Esophagus muscularis mucosa (tissue), 4 donors: ENCODE results near the gene CACNG7. TPM values are rescaled to one million over a fixed set of nuclear protein-coding genes. Genes with fewer than 3 reads are reported as not detected.

ENCODE experiments used
- DNase-seq: peaks from one replicate; pipeline ENCODE4 v3.0.0-alpha.2; 2017; ENCODE audit errors: extremely low spot score
- H3K27ac ChIP-seq, 4 donors: fragments of 200-600 bp; sonication (generic); replicated peaks in 1 of 4; 1 replicate in 3 of 4; 2 replicates in 1 of 4; pipeline ENCODE4 v1.5.1; 2016 to 2019; ENCODE audit warnings: mild to moderate bottlenecking in 1 of 4
- H3K27me3 ChIP-seq, 4 donors: fragments of 200-600 bp; sonication (generic); one replicate each; pipeline versions ENCODE4 v1.5.1 to v1.6.0; 2016 to 2019
- H3K36me3 ChIP-seq, 4 donors: fragments of 200-600 bp; sonication (generic); one replicate each; pipeline ENCODE4 v1.5.1; 2016 to 2019
- H3K4me1 ChIP-seq, 4 donors: fragments of 200-600 bp; sonication (generic); one replicate each; pipeline ENCODE4 v1.5.1; 2016 to 2019
- H3K4me3 ChIP-seq, 4 donors: fragments of 200-600 bp; sonication (generic); 1 replicate in 2 of 4; 2 replicates in 2 of 4; pipeline ENCODE4 v1.5.1; 2016 to 2019; ENCODE audit warnings: mild to moderate bottlenecking in 4 of 4, moderate library complexity in 1 of 4
- H3K9me3 ChIP-seq, 4 donors: fragments of 200-600 bp; sonication (generic); 1 replicate in 3 of 4; 2 replicates in 1 of 4; pipeline ENCODE4 v1.5.1; 2016 to 2019
- CTCF ChIP-seq, 3 experiments: fragments of 200-600 bp in 2 of 3; fragments of 450-650 bp in 1 of 3; sonication (generic) in 2 of 3; IDR thresholded peaks; one replicate each; pipeline ENCODE4 v1.5.1; 2017 to 2019; ENCODE audit warnings: antibody characterized with exemption in 3 of 3, mild to moderate bottlenecking in 2 of 3, moderate library complexity in 1 of 3
- EP300 ChIP-seq: sonication (generic); formaldehyde crosslinking; IDR thresholded peaks from one replicate; pipeline ENCODE4 v1.6.1; 2017; ENCODE audit warnings: antibody characterized with exemption
- POLR2A ChIP-seq: fragments of 450-650 bp; IDR thresholded peaks from one replicate; pipeline ENCODE4 v1.6.1; 2017; ENCODE audit warnings: antibody characterized with exemption, moderate library complexity, mild to moderate bottlenecking, low read depth
- POLR2AphosphoS5 ChIP-seq, 2 donors: sonication (generic); formaldehyde crosslinking; IDR thresholded peaks; one replicate each; pipeline ENCODE4 v1.6.1; 2017; ENCODE audit warnings: antibody characterized with exemption in 2 of 2
- WGBS: methylation state at CpG from one replicate; pipeline ENCODE4 v1.1.5; 2018; 5-methylcytosine and 5-hydroxymethylcytosine counted together
- intact Hi-C: fragments of 100-400 bp; cut with DNase I; formaldehyde crosslinking; loops from one replicate; pipeline ENCODE4 v1.15.1; 2023
- total RNA-seq, 4 donors: library from RNA; depleted of rRNA; stranded (reverse); fragments of >200 nt; gene quantifications; one replicate each; pipeline versions ENCODE4 v1.1.0 to v1.2.1, GENCODE V29; 2016

CACNG7 gene
- total RNA-seq, 4 donors from 2014 or later, result under 0.01 to 1.2 TPM; not detected in 2

GRCh38 chr19:53906211-53907192 lies 2.6 kb upstream of the CACNG7 start:
- 33% methylated on average over 16 of the region's 48 CpGs for WGBS
- H3K27me3 ChIP-seq, result peaks cover 0 to 98% (median 47%) of the 10 kb centered on the region in 4 donors

GRCh38 chr19:53907193-53907581 lies 1.9 kb upstream of the CACNG7 start:
- intact Hi-C loops, result loop anchor here (5.0 to 10.0 kb wide), 2 partner anchors 62 to 115 kb away; no protein-coding TSS in a partner anchor
- H3K9me3 ChIP-seq, result no peaks in the 10 kb centered on the region
- TF ChIP-seq CTCF (IDR thresholded peaks at IDR 0.05), result no peak
- no peak overlapping the region for H3K27ac ChIP-seq
- 34% methylated on average over 12 of the region's 14 CpGs for WGBS
- no peaks in the 10 kb centered on the region for H3K36me3 ChIP-seq
- no peak overlapping the region for H3K4me3 ChIP-seq
- DNase-seq, result no peak
- H3K4me1 ChIP-seq, result peaks cover 8 to 38% (median 33%) of the 10 kb centered on the region in 4 donors
- peaks cover 0 to 98% (median 52%) of the 10 kb centered on the region in 4 donors for H3K27me3 ChIP-seq

More at GRCh38 chr19:53906211-53907192, 2.6 kb upstream of the CACNG7 start:
- H3K36me3 ChIP-seq, result no peaks in the 10 kb centered on the region
- intact Hi-C loops, result loop anchor here (5.0 to 10.0 kb wide), 2 partner anchors 62 to 116 kb away; no protein-coding TSS in a partner anchor
- peak overlapping the region in 1 of 4 donors; percentile 6 for H3K4me3 ChIP-seq
- DNase-seq, result no peak
- no peak overlapping the region for H3K27ac ChIP-seq
- H3K9me3 ChIP-seq, result no peaks in the 10 kb centered on the region
- peaks cover 8 to 38% (median 33%) of the 10 kb centered on the region in 4 donors for H3K4me1 ChIP-seq
- peak; percentile 54 to 96 (median 73) for TF ChIP-seq CTCF (IDR thresholded peaks at IDR 0.05)
- no peak for TF ChIP-seq POLR2AphosphoS5 (IDR thresholded peaks at IDR 0.05)

- DNase-seq, result no peak
- peaks cover 8 to 38% (median 33%) of the 10 kb centered on the region in 4 donors for H3K4me1 ChIP-seq
- peaks cover 0 to 98% (median 52%) of the 10 kb centered on the region in 4 donors for H3K27me3 ChIP-seq
- H3K27ac ChIP-seq, result no peak overlapping the region
- 10% methylated on average over 9 of the region's 17 CpGs for WGBS
- peak overlapping the region in 2 of 4 donors; percentile 15 to 21 for H3K4me3 ChIP-seq
- H3K9me3 ChIP-seq, result no peaks in the 10 kb centered on the region
- H3K36me3 ChIP-seq, result no peaks in the 10 kb centered on the region
- TF ChIP-seq EP300, result no peak
- TF ChIP-seq POLR2AphosphoS5 (IDR thresholded peaks at IDR 0.05), result no peak
- TF ChIP-seq POLR2A, result no peak
- no peak for TF ChIP-seq CTCF (IDR thresholded peaks at IDR 0.05)
- intact Hi-C loops, result loop anchor here (5.0 to 10.0 kb wide), 2 partner anchors 63 to 115 kb away; no protein-coding TSS in a partner anchor
These were observed 1.4 kb upstream of the CACNG7 start for GRCh38 chr19:53907690-53908089.

DNA sequence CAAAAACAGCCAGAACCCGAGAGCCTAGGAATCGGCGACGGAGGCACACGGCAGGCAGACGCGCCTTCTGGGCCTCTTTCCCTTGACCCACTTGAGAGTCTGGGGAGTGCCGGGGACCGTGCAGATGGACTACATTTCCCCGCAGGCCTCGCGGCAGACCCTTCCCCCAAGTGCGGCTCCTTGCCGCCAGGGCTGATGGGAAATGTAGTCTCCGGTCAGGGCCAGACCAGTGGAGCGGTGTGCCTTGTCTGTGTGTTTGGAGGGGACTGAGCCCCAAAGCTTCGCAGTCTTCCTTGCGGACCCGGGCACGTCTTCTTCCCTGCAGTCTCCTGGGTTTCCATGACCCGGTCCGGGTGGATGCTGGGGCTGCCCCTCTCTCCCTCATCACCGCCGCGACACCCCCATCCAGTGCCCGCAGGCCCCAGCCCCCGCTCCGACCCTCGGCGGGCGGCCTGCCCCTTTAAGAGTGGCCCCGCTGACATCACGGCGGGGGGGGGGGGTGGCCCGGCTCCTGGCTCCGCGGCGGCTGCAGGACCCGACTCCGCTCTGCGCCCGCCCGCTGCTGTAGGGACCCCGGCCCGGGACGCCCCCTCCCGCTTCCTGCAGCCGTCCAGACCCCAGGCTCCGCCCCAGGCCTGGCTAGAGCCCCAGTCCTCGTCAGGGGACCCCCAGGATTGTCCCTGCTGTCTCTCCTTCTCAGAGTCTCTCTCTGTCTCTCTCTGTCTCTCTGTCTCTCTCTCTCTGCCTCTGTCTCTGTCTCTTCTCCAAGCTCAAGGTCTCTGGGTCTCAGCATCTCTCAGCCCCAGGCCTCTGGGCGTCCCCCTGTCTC lies 758 bp upstream of the CACNG7 start:
- no peaks in the 10 kb centered on the region for H3K36me3 ChIP-seq
- no peaks in the 10 kb centered on the region for H3K9me3 ChIP-seq
- intact Hi-C loops, result loop anchor here (5.0 to 10.0 kb wide), 2 partner anchors 64 to 114 kb away; no protein-coding TSS in a partner anchor
- TF ChIP-seq EP300 (no peak), CTCF (IDR thresholded peaks at IDR 0.05) (no peak), POLR2AphosphoS5 (IDR thresholded peaks at IDR 0.05) (no peak), POLR2A (no peak)
- H3K4me3 ChIP-seq, result peak overlapping the region; percentile 15 to 32 (median 21)
- peaks cover 0 to 98% (median 55%) of the 10 kb centered on the region in 4 donors for H3K27me3 ChIP-seq
- no peak overlapping the region for H3K27ac ChIP-seq
- peaks cover 8 to 38% (median 33%) of the 10 kb centered on the region in 4 donors for H3K4me1 ChIP-seq
- no peak for DNase-seq
- 2% methylated on average over 15 of the region's 51 CpGs for WGBS
